ENCODE measurements around the gene KLB.

DNA sequence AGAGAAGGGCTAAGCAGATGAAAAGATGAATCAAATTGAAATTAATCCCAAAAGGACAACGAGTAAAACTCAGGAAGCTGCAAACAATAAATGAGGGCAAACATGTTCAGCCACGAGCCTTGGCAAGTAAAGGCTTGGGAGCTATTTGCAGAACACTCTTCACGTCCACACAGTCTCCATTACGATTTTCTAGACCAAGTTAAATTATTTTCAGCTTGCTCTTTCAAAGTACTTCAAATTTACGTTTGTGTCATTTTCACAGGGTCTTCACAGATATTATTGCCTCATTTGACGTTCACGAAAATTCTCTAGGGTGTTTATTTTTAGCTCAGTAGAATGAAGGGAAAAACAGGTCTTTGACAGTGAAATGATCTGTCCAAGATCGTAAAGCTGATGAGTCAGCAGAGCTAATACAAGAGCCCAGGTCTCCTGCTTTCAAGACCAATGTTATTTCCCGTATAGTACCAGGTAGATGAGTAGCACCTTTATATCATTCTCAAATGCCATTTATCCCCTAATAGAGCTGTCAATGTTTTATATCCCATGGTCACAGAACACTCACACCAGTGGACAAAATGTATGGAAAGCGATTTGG is 20.9 kb downstream of the KLB start:
- TF ChIP-seq, protein P1, sequence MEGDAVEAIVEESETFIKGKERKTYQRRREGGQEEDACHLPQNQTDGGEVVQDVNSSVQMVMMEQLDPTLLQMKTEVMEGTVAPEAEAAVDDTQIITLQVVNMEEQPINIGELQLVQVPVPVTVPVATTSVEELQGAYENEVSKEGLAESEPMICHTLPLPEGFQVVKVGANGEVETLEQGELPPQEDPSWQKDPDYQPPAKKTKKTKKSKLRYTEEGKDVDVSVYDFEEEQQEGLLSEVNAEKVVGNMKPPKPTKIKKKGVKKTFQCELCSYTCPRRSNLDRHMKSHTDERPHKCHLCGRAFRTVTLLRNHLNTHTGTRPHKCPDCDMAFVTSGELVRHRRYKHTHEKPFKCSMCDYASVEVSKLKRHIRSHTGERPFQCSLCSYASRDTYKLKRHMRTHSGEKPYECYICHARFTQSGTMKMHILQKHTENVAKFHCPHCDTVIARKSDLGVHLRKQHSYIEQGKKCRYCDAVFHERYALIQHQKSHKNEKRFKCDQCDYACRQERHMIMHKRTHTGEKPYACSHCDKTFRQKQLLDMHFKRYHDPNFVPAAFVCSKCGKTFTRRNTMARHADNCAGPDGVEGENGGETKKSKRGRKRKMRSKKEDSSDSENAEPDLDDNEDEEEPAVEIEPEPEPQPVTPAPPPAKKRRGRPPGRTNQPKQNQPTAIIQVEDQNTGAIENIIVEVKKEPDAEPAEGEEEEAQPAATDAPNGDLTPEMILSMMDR (IDR thresholded peaks at IDR 0.05), result no peak
- no peak for TF ChIP-seq EP300 (IDR thresholded peaks at IDR 0.05)
- TF ChIP-seq POLR2AphosphoS5 (IDR thresholded peaks at IDR 0.05), result no peak
